Measurements from ENCODE around the gene UROC1.

DNA sequence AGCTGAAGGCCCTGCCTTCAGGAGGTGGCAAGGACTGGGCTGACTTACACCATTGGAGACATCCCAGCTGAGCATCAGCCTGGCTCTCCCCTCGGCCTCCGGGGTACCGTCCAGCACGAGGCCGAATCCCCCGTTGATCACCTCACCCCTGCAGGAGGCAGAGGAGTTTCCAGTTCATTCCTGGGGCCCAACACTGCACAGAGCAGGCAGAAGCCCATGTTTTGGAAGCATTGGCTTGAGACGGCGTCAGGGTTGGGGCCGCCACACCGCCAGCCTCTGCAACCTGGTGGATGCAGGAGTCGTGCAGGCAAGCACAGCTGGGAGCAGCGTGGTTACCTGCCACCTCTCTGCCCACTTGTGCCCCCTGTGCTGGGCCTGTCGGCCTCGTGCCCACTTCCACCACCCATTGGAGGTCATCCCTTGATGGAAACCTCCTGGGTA lies 34.2 kb downstream of the UROC1 start:
- TF ChIP-seq, protein P1, sequence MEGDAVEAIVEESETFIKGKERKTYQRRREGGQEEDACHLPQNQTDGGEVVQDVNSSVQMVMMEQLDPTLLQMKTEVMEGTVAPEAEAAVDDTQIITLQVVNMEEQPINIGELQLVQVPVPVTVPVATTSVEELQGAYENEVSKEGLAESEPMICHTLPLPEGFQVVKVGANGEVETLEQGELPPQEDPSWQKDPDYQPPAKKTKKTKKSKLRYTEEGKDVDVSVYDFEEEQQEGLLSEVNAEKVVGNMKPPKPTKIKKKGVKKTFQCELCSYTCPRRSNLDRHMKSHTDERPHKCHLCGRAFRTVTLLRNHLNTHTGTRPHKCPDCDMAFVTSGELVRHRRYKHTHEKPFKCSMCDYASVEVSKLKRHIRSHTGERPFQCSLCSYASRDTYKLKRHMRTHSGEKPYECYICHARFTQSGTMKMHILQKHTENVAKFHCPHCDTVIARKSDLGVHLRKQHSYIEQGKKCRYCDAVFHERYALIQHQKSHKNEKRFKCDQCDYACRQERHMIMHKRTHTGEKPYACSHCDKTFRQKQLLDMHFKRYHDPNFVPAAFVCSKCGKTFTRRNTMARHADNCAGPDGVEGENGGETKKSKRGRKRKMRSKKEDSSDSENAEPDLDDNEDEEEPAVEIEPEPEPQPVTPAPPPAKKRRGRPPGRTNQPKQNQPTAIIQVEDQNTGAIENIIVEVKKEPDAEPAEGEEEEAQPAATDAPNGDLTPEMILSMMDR (IDR thresholded peaks at IDR 0.05) = no peak
- no peak for TF ChIP-seq EZH2 (IDR thresholded peaks at IDR 0.05; ENCODE audit: borderline replicate concordance, insufficient read depth, low read depth, low read length, poor library complexity, severe bottlenecking)
